ENCODE measurements around the gene ROBO4.

ROBO4 gene

GRCh38 chr11:124843616-124843910 lies 54.1 kb downstream of the ROBO4 start:
- no peak overlapping the region for H3K9ac ChIP-seq (ENCODE audit: low read length)
- H2AFZ ChIP-seq (ENCODE audit: low read depth, low read length, severe bottlenecking), result no peak overlapping the region
- H3K4me2 ChIP-seq (ENCODE audit: low read depth, low read length, poor library complexity, severe bottlenecking), result no peak overlapping the region
- no peak overlapping the region for H3K27ac ChIP-seq (ENCODE audit: low read depth, low read length)
- H3K27me3 ChIP-seq (ENCODE audit: low read length), result no peaks in the 10 kb centered on the region
- TF ChIP-seq EZH2phosphoT487 (conservative IDR thresholded peaks at IDR 0.05; ENCODE audit: low read length) (no peak), CTCF (IDR thresholded peaks at IDR 0.05; ENCODE audit: insufficient read depth, low read length, poor library complexity, severe bottlenecking) (no peak)
- no peak overlapping the region for H3K4me3 ChIP-seq (ENCODE audit: insufficient read depth, low read length, poor library complexity, severe bottlenecking)
- no peaks in the 10 kb centered on the region for H3K9me2 ChIP-seq (replicated peaks; ENCODE audit: insufficient read depth, low read length)
- H3K36me3 ChIP-seq (ENCODE audit: low read length), result no peaks in the 10 kb centered on the region
- H3K79me2 ChIP-seq (ENCODE audit: insufficient read depth, low read length), result no peaks in the 10 kb centered on the region
- no peaks in the 10 kb centered on the region for H3K9me3 ChIP-seq (ENCODE audit: insufficient read depth, low read length)
- H3F3A ChIP-seq (ENCODE audit: insufficient read depth), result no peaks in the 10 kb centered on the region
- no peaks in the 10 kb centered on the region for H4K20me1 ChIP-seq (ENCODE audit: low read depth, low read length)

GRCh38 chr11:124842305-124842704 lies 55.4 kb downstream of the ROBO4 start:
- Histone ChIP-seq H2AFZ (ENCODE audit: low read depth, low read length, severe bottlenecking) (no peak overlapping the region), H3K79me2 (ENCODE audit: insufficient read depth, low read length) (no peaks in the 10 kb centered on the region), H3K9me3 (ENCODE audit: insufficient read depth, low read length) (no peaks in the 10 kb centered on the region), H3K27ac (ENCODE audit: low read depth, low read length) (no peak overlapping the region), H3K36me3 (ENCODE audit: low read length) (no peaks in the 10 kb centered on the region), H3K9ac (ENCODE audit: low read length) (no peak overlapping the region), H4K20me1 (ENCODE audit: low read depth, low read length) (no peaks in the 10 kb centered on the region), H3F3A (ENCODE audit: insufficient read depth) (no peaks in the 10 kb centered on the region), H3K4me3 (ENCODE audit: insufficient read depth, low read length, poor library complexity, severe bottlenecking) (no peak overlapping the region), H3K4me2 (ENCODE audit: low read depth, low read length, poor library complexity, severe bottlenecking) (no peak overlapping the region), H3K27me3 (ENCODE audit: low read length) (no peaks in the 10 kb centered on the region), H3K9me2 (replicated peaks; ENCODE audit: insufficient read depth, low read length) (no peaks in the 10 kb centered on the region)
- TF ChIP-seq EZH2phosphoT487 (conservative IDR thresholded peaks at IDR 0.05; ENCODE audit: low read length) (no peak), CTCF (IDR thresholded peaks at IDR 0.05; ENCODE audit: insufficient read depth, low read length, poor library complexity, severe bottlenecking) (no peak)

- Histone ChIP-seq H2AFZ (ENCODE audit: low read depth, low read length, severe bottlenecking) (no peak overlapping the region), H3K27me3 (ENCODE audit: low read length) (no peaks in the 10 kb centered on the region), H3K27ac (ENCODE audit: low read depth, low read length) (no peak overlapping the region), H4K20me1 (ENCODE audit: low read depth, low read length) (no peaks in the 10 kb centered on the region), H3K79me2 (ENCODE audit: insufficient read depth, low read length) (no peaks in the 10 kb centered on the region), H3K9me3 (ENCODE audit: insufficient read depth, low read length) (no peaks in the 10 kb centered on the region), H3K9me2 (replicated peaks; ENCODE audit: insufficient read depth, low read length) (no peaks in the 10 kb centered on the region), H3K9ac (ENCODE audit: low read length) (no peak overlapping the region), H3F3A (ENCODE audit: insufficient read depth) (no peaks in the 10 kb centered on the region), H3K4me2 (ENCODE audit: low read depth, low read length, poor library complexity, severe bottlenecking) (no peak overlapping the region), H3K4me3 (ENCODE audit: insufficient read depth, low read length, poor library complexity, severe bottlenecking) (no peak overlapping the region), H3K36me3 (ENCODE audit: low read length) (no peaks in the 10 kb centered on the region)
- TF ChIP-seq EZH2phosphoT487 (conservative IDR thresholded peaks at IDR 0.05; ENCODE audit: low read length), result no peak
- no peak for TF ChIP-seq CTCF (IDR thresholded peaks at IDR 0.05; ENCODE audit: insufficient read depth, low read length, poor library complexity, severe bottlenecking)
Observed at GRCh38 chr11:124841840-124842239, 55.8 kb downstream of the ROBO4 start.

GRCh38 chr11:124841201-124841600 lies 56.5 kb downstream of the ROBO4 start:
- H3F3A ChIP-seq (ENCODE audit: insufficient read depth), result no peaks in the 10 kb centered on the region
- H3K27me3 ChIP-seq (ENCODE audit: low read length), result no peaks in the 10 kb centered on the region

More at GRCh38 chr11:124841201-124841600, 56.5 kb downstream of the ROBO4 start:
- H3K9ac ChIP-seq (ENCODE audit: low read length), result no peak overlapping the region
- no peak overlapping the region for H3K27ac ChIP-seq (ENCODE audit: low read depth, low read length)
- no peaks in the 10 kb centered on the region for H3K9me3 ChIP-seq (ENCODE audit: insufficient read depth, low read length)
- no peak overlapping the region for H3K4me2 ChIP-seq (ENCODE audit: low read depth, low read length, poor library complexity, severe bottlenecking)
- H3K4me3 ChIP-seq (ENCODE audit: insufficient read depth, low read length, poor library complexity, severe bottlenecking), result no peak overlapping the region
- TF ChIP-seq CTCF (IDR thresholded peaks at IDR 0.05; ENCODE audit: insufficient read depth, low read length, poor library complexity, severe bottlenecking), result no peak
- TF ChIP-seq EZH2phosphoT487 (conservative IDR thresholded peaks at IDR 0.05; ENCODE audit: low read length), result no peak
- no peak overlapping the region for H2AFZ ChIP-seq (ENCODE audit: low read depth, low read length, severe bottlenecking)
- H3K9me2 ChIP-seq (replicated peaks; ENCODE audit: insufficient read depth, low read length), result no peaks in the 10 kb centered on the region
- H3K79me2 ChIP-seq (ENCODE audit: insufficient read depth, low read length), result no peaks in the 10 kb centered on the region
- H3K36me3 ChIP-seq (ENCODE audit: low read length), result no peaks in the 10 kb centered on the region
- no peaks in the 10 kb centered on the region for H4K20me1 ChIP-seq (ENCODE audit: low read depth, low read length)

All from SU-DHL-6 (cell line).